ENCODE data around the gene ACAP2. TPM values are rescaled to one million over a fixed set of nuclear protein-coding genes. Genes with fewer than 3 reads are reported as not detected.

Gene ACAP2
- total RNA-seq, 4 donors from 2014 or later = 31.8 to 85.8 (median 43.9) TPM

DNA sequence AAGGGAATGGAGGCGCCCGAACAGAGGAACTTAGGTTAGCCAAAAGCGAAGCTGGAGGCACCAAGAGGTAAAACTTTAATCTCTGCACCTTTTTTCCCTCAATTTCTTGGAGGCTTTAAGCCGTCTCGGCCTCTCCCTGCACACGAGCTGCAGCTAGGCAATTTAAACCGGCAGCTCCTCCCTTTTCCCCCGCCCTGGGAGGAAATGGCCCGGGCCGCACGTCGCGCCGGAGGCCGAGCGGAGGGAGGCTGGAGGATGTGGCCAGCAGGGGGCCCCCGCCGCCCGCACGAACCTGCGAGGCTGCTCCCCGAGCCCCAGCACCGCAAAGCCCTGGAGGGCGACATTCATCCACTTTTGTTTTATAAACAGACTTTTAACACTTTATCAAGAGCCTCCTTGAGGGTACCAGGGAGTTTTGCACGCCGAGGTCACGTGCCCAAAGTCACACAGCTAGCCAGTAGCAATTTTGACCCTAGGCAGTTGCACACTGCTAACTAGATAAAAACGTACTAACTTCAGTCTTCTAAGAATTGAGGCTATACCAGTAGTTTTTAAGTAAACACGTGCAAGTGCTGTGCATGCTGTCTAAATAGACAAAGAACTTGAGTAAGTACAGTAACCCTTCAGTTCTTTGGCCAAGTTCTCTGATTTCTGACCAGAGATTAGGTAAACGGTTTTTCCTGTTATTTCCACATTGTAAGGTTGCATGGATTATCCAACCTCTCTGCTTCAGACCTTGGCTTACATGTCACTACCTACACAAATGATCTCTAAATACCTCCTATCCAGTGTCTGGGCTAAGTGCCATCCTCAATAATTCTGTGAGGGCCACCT lies 171.2 kb downstream of the ACAP2 start:
- Histone ChIP-seq H3K9me3 (no peaks in the 10 kb centered on the region), H3K4me3 (peak overlapping the region; percentile 70 to 90 (median 84)), H3K4me1 (peaks cover 21 to 30% (median 27%) of the 10 kb centered on the region in 4 donors), H3K36me3 (peaks cover 0 to 8% (median 0%) of the 10 kb centered on the region in 4 donors), H3K27ac (replicated peaks in 1 of 4) (peak overlapping the region; percentile 85 to 90 (median 86)), H3K27me3 (no peaks in the 10 kb centered on the region)
- intact Hi-C loops (cut with DNase I) = loop anchor here (5.0 kb wide), 1 partner anchor 171 kb away; the partner anchor contains the start of gene ACAP2
- WGBS = 3% methylated on average over 18 of the region's 30 CpGs
- TF ChIP-seq POLR2AphosphoS5 (IDR thresholded peaks at IDR 0.05) (peak; percentile 42 to 60), POLR2A (IDR thresholded peaks at IDR 0.05; ENCODE audit: low read depth) (no peak), EP300 (IDR thresholded peaks at IDR 0.05) (no peak)
- TF ChIP-seq, protein P1, sequence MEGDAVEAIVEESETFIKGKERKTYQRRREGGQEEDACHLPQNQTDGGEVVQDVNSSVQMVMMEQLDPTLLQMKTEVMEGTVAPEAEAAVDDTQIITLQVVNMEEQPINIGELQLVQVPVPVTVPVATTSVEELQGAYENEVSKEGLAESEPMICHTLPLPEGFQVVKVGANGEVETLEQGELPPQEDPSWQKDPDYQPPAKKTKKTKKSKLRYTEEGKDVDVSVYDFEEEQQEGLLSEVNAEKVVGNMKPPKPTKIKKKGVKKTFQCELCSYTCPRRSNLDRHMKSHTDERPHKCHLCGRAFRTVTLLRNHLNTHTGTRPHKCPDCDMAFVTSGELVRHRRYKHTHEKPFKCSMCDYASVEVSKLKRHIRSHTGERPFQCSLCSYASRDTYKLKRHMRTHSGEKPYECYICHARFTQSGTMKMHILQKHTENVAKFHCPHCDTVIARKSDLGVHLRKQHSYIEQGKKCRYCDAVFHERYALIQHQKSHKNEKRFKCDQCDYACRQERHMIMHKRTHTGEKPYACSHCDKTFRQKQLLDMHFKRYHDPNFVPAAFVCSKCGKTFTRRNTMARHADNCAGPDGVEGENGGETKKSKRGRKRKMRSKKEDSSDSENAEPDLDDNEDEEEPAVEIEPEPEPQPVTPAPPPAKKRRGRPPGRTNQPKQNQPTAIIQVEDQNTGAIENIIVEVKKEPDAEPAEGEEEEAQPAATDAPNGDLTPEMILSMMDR (IDR thresholded peaks at IDR 0.05) = peak; percentile 89 to 95 (median 95)
- DNase-seq (ENCODE audit: extremely low spot score) = peak; percentile 95

DNA sequence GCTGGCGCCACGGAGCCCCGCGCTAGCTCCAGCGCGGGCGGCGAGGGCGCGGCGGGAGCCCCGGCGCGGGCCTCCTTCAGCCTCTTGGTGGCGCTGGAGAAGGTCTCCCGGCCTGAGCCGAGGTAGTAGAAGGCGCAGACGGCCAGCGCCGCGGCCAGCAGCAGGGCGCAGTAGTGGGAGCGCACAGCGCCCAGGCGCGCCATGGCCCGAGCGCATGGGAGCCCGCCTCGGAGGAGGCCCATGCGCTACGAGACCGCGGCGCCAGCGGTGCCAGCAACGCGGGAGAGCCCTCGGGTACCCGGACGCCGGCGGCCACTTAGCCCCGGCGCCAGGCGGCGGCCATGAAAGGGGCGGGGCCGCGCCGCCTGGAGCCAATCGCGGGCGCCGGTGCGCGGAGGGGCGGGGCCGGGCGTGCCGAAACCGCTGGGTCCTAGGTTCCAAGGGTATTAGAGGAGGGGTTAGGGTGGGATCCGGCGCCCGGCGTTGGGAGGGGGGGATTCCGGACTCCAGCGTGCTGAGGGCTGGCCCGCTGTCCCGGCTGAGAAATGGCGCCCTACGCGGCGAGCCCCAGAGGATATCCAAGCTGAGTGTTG lies 171.9 kb downstream of the ACAP2 start, which contains the start of gene XXYLT1:
TSS of gene XXYLT1 (minus strand) at position 343 of the 593 bp plus-strand sequence. CDS start at position 242, 101 bp downstream.
- intact Hi-C loops (cut with DNase I) = loop anchor here (1.0 to 5.0 kb wide), 2 partner anchors 171 to 251 kb away; partner anchors contain the start of gene ACAP2
- TF ChIP-seq POLR2AphosphoS5 (IDR thresholded peaks at IDR 0.05) (no peak), EP300 (IDR thresholded peaks at IDR 0.05) (no peak), POLR2A (IDR thresholded peaks at IDR 0.05; ENCODE audit: low read depth) (no peak)
- TF ChIP-seq, protein P1 (IDR thresholded peaks at IDR 0.05) = peak; percentile 65 to 78 (median 78)
- under 1% methylated on average over 35 of the region's 75 CpGs for WGBS
- Histone ChIP-seq H3K4me3 (peak within 1 kb of the TSS; percentile 70 to 90 (median 84)), H3K9me3 (no peaks in the 10 kb centered on the region), H3K4me1 (peaks cover 21 to 30% (median 27%) of the 10 kb centered on the region in 4 donors), H3K27me3 (no peaks in the 10 kb centered on the region), H3K36me3 (peaks cover 0 to 13% (median 0%) of the 10 kb centered on the region in 4 donors), H3K27ac (replicated peaks in 1 of 4) (peak within 1 kb of the TSS; percentile 85 to 90 (median 86))
- DNase-seq (ENCODE audit: extremely low spot score) = peak; percentile 94

DNA sequence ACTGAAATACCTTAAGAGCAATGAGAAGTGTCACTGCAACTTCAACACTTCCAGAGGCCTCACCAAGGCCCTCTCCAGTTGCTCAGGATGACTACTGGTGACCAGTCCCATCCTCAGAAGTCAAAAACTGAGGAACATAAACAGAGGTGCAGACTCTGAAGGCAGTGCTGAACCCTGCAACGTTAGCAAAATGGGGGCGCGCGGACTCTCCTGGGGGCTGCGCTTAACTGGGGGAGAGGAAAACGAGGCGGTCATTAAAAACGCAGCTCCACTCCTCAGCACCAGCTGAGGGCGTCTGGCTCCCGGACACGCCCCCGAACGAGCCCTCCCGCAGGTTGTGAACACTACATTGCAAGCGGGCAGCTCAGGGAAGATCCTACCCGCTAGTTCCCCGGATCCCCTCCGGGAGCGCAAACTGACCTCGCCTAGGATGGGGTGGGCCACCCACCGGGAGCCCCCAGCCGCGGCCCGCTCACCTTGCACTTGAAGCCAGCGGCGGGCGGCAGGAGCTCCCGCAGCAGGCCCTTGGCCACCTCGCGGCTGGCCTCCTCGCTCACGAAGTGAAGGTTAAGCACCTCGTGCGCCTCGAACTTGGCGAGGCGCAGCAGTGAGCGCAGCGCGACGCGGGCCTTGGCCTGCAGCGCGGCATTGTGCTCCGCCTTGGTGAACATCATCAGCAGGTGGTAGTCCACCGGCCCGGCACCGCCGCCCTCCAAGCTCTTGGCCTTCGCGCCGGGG lies 172.6 kb downstream of the ACAP2 start:
- peaks cover 21 to 30% (median 27%) of the 10 kb centered on the region in 4 donors for H3K4me1 ChIP-seq
- no peaks in the 10 kb centered on the region for H3K9me3 ChIP-seq
- H3K4me3 ChIP-seq = peak overlapping the region; percentile 70 to 90 (median 84)
- intact Hi-C loops (cut with DNase I) = loop anchor here (1.0 to 5.0 kb wide), 2 partner anchors 172 to 252 kb away; partner anchors contain the start of gene ACAP2
- 3% methylated on average over 12 of the region's 52 CpGs for WGBS
- DNase-seq (ENCODE audit: extremely low spot score) = peak; percentile 89
- TF ChIP-seq EP300 (IDR thresholded peaks at IDR 0.05) (no peak), POLR2AphosphoS5 (IDR thresholded peaks at IDR 0.05) (no peak), POLR2A (IDR thresholded peaks at IDR 0.05; ENCODE audit: low read depth) (no peak)
- TF ChIP-seq, protein P1 (IDR thresholded peaks at IDR 0.05) = no peak
- H3K27ac ChIP-seq (replicated peaks in 1 of 4) = peak overlapping the region; percentile 85 to 90 (median 86)
- no peaks in the 10 kb centered on the region for H3K27me3 ChIP-seq
- H3K36me3 ChIP-seq = peaks cover 0 to 20% (median 0%) of the 10 kb centered on the region in 4 donors

DNA sequence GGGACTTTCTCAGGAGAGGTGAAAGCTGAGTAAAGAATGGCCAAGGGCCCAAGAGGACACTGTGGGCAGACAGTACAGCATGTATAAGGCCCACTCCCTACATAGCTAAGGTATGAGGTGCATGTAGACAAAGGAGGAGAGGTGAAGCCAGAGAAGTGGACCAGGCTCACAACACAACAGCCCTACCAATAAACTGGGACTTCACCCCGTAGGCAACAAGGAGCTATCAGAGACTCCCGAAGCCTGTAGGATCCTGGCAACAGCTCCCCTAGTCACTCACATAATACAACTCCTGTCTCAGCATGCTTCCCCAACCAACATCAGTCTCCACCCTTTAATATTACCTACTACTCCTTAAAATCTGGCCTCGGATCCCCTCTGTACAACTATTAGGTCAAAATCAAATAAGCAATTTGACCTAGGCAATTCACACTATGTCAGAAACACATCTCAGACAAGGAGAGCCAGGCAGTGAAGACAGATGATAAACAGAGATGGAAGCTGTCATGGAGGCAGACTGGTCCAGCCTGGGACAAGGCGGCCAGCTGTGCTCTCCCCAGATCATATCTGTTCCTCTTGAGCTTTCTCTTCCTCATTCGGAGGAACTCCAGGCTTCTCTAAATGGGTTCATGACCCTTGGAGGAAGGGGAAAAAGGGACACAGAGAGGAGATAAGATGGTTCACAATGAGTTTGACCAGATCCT lies 173.3 kb downstream of the ACAP2 start:
- H3K4me3 ChIP-seq = peak overlapping the region; percentile 70 to 90 (median 84)
- H3K36me3 ChIP-seq = peaks cover 0 to 20% (median 0%) of the 10 kb centered on the region in 4 donors
- no peak for TF ChIP-seq POLR2AphosphoS5 (IDR thresholded peaks at IDR 0.05)
- TF ChIP-seq POLR2A (IDR thresholded peaks at IDR 0.05; ENCODE audit: low read depth) = no peak
- TF ChIP-seq, protein P1 (IDR thresholded peaks at IDR 0.05) = no peak
- no peak for TF ChIP-seq EP300 (IDR thresholded peaks at IDR 0.05)
- H3K9me3 ChIP-seq = no peaks in the 10 kb centered on the region
- intact Hi-C loops (cut with DNase I) = loop anchor here (1.0 to 5.0 kb wide), 2 partner anchors 173 to 253 kb away; partner anchors contain the start of gene ACAP2
- H3K4me1 ChIP-seq = peaks cover 21 to 30% (median 27%) of the 10 kb centered on the region in 4 donors
- no peaks in the 10 kb centered on the region for H3K27me3 ChIP-seq
- DNase-seq (ENCODE audit: extremely low spot score) = peak; percentile 12
- peak overlapping the region in 1 of 4 donors; percentile 85 for H3K27ac ChIP-seq (replicated peaks in 1 of 4)
- WGBS = 72% methylated on average over 5 of the region's 5 CpGs
